Fibroblast of gingiva (primary cell): ENCODE data around the gene SLC39A12.
"Not testable (repeated sequence)": the region's sequence is repeated elsewhere in the genome, so short reads cannot be mapped to it uniquely, and the experiment has no call there.

Source experiments
- DNase-seq: peaks from one replicate; pipeline ENCODE4 v3.0.0-alpha.2; 2011; ENCODE audit warnings: low read depth

Gene SLC39A12

DNA sequence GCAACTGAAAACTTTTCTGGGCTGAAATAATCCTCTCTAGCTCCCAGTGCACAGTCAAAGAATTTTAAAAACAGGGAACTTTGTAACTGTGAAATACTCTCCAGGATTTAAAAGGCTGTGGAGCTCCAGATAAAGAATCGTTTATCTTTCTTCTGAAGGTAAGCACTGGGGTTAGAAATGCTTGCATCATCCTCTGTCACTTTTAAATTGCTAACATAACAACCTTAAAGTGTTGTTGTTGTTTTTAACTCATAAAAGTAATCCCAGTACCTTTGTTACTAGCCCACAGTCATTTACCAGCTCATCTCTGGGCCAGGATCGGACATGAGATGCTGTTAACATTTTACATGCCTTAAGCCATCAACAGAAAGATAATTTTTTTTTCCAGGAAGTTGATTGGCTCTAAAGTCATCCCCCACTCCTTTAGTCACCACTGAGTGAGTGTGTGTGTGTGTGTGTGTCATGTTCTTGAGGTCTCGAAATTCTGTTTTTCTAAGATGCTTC lies at the start of gene SLC39A12:
Gene SLC39A12 (plus strand): TSS at position 51 of the 504 bp plus-strand sequence. CDS start 1,359 bp downstream, outside the sequence.
- peak; percentile 22 for DNase-seq

DNA sequence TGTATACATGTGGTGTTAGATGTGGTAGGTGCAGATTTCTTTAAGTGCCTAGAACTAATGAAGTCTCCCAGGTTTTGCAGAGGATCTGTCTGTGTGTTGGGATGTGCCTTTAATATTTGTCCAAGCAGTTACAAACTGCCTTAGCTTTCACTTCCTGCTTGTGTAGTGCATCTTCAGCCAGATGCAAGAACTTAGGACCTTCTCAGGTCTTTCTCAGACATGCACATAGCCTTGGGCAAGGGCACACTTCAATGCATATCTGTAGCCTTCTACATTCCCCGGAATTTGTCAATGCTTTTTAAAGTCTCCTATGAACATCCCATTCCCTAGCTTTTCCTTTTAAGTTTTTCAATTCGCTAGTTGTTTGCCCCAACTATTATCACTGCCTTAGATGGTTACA lies 47.2 kb upstream of the SLC39A12 start:
- no peak for DNase-seq

DNA sequence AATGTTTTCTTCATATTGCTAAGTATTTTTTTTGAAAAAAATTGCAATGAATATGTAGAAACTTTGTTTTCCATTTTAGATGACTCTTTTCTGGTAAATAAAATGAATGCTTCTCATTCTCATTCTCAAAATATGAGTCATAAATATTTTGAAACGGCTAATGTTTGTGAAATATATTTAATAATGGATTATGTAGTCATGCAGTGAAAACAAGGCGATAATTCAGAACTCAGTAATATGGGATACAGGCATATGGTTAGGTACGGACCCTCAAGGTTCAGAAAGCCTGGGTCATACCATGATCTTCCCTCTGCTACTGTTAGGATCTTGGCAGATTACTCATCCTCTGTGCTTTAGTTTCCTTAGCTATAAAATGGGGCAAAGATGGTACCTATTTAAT lies 46.2 kb upstream of the SLC39A12 start:
- DNase-seq, result peak; percentile 47

DNA sequence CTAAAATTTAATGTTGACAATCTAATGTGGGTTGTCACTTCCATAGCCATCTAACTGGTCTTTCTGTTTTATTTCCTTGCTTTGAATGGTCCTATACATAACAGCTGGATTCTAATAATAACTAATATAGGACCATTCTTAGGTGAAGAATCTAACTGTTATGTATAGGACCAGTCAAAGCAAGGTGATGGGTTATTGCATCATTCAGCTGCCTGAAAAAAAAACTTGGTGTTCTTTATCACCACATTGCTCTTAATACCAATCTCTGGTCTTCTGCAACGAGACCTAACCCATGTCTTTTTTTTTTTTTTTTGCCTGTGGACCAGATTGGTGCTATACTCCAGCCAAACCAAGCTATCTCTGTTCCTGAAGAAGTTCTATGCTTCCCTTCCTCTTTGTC lies 45.7 kb upstream of the SLC39A12 start:
- DNase-seq, result no peak

DNA sequence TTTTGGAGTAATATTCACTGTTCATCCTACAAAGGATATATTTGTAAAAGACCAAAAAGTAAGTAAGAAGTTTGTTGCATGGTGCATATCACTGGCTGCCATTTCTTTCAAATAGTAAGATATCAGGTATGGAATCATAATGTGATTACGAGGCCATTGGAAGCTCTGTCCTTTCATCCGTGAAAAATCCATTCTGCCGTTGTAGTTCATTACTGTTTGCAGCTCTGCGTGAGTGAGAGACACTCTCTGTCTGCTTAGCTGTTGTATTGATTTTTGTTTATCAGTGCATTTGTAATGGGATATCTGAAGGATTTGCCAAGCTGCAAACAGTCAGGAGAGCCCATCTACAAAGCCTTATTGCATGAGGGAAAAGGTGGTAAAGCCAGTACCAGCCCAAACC lies 44.1 kb upstream of the SLC39A12 start:
- no peak for DNase-seq

DNA sequence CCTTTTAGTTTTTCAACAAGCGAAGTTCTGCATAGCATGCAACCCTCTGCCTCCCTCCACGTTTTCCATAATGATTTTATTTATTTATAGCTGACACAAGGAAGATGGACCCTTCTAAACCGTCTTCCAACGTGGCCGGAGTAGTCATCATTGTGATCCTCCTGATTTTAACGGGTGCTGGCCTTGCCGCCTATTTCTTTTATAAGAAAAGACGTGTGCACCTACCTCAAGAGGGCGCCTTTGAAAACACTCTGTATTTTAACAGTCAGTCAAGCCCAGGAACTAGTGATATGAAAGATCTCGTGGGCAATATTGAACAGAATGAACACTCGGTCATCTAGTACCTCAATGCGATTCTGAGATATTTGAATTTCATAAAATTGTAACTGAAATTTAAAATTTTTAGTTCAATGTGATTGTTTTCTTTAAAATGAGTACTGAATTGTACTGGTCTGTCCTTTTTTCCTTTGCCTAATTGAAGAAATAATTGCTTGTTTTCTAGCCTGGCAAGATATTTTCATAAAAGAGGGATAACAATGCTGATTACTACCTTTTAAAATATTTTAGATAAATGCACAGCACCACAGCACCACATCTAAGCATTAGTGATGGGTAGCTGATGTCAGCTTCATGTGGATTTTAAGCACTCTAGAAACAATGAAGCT lies 41.5 kb upstream of the SLC39A12 start:
- DNase-seq, result peak; percentile 53

DNA sequence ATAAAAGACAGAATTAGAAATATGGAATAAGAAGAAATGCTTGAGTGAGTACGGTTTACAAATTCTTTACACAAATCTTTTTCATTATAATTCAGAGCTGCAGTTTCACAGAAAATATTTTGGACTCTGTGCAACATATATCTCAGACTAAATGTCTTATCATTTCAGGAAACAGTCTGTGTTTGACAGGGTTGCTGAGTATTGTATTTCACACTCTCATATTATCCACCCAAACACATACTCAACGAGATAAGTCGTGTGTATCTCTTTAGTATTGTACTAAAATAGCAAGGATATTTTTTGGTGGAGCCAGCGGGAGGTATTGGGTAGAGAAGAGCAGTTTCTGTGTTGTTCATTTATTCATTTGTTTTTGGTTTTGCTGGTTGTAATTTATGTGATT lies 39.0 kb upstream of the SLC39A12 start:
- no peak for DNase-seq

DNA sequence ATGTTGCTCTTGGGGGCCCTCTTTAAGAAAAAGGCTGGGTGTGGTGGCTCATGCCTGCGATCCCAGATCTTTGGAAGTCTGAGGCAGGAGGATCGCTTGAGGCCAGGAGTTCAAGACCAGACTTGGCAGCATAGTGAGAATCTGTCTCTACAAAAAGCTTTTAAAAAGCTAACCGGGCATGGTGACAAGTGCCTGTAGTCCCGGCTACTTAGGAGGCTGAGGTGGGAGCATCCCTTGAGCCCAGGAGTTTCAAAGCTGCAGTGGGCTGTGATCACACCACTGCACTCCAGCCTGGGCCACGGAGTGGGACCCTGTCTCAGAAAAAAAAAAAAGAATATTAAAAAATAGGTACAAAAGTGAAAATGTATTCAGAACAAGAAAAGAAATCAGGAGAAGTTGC lies 38.1 kb upstream of the SLC39A12 start:
- no peak for DNase-seq

DNA sequence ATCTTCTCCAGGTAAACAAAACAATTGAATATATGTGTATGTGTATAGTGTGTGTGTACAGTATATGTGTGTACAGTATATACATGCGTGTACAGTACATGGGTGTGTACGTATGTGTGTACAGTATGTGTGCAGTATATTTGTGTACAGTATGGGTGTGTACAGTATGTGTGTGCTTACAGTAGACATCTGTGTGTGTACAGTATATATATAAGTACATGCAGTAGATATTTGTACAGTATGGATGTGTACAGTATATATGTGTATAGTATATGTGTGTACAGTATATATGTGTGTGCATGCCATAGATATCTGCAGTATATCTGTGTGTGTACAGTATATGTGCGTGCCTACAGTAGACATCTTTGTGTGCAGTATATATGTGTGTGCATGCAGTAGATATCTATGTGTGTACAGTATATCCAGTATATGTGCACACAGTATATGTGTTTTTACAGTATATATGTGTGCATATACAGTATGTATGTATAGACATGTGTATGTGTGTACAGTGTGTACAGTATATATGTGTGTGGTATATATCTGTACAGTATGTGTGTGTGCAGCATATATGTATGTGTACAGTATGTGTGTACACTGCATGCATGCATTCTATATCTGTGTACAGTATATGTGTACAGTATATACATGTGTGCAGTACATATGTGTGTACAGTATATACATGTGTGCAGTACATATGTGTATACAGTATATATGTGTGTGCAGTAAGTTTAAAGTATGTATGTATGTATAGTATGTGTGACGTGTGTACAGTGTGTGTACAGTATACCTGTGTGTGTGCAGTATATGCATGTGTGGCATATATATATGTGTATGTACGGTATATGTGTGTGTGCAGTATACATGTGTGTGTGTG lies 37.3 kb upstream of the SLC39A12 start:
- no peak for DNase-seq

DNA sequence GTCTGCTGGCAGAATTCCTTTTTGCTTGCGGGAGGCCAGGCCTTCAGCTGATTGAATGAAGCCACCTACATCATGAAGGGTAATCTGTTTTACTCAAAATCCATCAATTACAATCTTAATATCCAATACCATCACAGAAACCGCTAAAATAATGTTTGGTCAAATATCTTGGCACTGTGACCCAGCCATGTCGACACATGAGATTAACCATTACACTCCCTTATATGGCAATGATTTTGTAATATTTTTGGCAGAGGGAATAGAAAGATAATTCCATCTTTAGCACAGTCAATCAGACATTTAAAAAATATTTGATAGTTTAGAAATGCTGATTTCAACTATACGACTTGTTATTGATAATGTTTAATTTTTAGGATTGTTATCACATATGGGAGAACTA lies 36.5 kb upstream of the SLC39A12 start:
- DNase-seq, result no peak

DNA sequence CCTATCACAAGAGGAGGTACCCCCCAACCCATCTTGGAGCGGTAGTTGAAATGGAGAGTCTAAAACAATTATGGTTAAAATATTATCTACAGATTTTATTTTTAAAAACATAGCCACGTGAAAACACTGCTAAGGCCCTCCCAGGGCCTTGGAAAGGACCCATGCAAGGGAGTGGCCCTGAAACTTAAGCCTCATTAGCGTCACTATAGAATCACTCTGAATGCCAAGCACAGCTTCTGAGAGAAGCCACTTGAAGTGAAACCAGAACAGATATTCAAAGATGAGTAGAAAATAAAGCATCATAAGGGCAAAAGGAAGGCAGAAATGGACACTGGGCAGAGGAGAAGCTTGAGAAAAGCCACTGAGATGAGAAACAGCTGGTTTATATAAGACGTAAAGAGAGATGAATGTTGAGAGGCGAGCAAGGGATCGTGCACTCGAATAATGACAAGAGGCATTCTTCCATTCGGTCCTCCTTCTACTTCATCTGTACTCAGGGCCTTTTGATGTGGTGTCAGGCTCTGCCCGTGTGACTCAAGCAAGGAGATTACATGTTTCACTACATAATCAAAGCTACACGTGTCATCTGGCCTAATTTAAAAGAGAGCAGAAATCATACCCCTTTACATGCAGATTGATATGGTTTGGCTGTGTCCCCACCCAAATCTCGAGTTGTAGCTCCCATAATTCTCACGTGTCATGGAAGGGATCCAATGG lies 33.4 kb upstream of the SLC39A12 start:
- peak; percentile 19 for DNase-seq

DNA sequence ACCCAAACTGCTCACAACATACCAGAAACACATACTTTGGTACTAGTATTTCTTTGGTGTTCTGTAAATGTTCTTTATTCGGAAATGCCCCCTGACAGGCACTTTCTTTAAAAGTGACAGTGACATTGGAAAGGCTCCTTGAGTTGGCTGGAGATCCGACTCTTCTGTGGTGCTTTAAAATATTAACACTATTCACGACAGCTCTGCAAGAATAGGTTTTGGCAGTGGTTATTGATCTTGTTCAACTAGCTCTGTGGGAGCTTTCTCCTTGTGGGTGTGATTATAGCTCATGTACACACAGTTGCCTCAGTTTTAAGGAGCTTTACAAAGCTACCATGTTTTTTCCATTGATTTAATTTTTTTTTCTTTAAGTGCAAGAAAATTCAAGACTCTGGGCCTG lies 30.3 kb upstream of the SLC39A12 start:
- DNase-seq, result no peak

DNA sequence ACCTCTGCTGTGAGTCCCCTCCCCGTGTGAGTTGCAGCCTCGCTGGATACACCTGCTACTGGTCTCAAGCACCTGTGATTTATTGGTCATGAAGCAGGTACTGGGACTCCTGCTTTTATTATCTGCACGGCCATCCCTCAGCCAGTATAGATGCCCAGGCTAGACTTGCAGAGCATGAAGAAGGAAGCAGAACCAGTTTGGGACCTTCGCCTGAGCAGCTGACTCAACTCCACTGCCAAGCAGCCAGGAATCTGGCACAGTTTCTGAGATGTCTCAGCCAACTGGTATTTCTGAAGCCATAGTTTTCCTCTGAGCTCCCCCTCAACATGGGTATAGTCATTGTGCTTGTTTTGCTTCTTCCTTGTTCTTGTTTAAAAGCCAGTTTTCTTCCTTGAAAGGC lies 28.0 kb upstream of the SLC39A12 start:
- DNase-seq, result peak; percentile 90

DNA sequence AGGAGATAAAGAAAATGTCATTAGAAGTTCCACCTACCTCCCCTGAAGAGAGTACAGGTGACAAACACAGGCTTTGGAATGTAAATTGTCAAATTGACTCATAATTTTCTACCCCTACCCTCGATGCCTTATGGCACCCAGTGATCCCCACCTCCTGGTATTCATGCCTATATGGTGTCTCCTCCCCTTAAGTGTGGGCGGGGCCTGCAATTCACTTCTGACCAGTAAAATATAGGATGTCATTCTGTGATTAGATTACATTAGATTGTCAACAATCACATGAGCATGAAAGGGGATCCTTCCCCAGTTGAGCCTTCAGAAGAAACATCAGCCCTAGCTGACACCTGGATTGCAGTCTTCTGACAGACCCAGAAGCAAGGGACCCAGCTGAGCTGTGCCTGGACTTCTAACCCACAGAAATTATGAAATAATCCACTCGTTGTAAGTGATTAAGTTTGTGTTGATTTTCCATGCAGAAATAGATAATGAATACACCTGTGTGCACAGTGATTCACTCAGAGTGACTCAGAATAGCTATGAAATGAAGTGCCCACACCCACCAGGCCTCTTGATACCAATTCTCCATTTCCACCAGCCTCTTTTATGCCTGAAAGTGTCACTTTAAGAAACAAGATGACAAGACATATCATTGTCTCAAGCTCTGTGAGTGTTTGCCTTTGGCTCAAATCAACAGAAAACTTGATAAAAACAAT lies 8.5 kb upstream of the SLC39A12 start:
- no peak for DNase-seq

DNA sequence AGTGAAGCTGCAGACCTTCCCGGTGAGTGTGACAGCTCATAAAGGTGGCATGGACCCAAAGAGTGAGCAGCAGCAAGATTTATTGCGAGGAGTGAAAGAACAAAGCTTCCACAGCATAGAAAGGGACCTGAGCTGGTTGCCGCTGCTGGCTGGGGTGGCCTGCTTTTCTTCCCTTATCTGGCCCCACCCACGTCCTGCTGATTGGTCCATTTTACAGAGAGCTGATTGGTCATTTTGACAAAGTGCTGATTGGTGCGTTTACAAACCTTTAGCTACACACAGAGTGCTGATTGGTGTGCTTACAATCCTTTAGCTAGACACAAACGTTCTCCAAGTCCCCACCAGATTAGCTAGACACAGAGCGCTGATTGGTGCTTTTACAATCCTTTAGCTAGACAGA lies 1.4 kb upstream of the SLC39A12 start:
- DNase-seq, result not testable (repeated sequence)

DNA sequence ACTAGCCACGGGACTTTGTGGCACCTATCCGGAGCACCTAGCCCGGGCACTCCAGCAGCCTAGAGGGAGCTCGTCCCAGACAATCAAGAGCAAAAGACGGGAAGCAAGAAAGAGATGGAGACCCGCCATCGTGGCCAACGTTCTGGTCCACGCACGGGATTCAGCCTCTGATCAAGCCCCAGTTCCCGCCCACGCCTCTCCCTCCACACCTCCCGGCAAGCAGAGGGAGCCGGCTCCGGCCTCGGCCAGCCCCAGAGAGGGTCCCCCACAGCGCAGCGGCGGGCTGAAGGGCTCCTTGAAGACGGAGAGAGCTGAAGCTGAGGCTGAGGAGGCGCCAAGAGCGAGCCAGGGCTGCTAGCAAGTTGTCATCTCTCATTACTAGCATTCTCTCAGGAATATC lies 992 bp upstream of the SLC39A12 start:
- no peak for DNase-seq

DNA sequence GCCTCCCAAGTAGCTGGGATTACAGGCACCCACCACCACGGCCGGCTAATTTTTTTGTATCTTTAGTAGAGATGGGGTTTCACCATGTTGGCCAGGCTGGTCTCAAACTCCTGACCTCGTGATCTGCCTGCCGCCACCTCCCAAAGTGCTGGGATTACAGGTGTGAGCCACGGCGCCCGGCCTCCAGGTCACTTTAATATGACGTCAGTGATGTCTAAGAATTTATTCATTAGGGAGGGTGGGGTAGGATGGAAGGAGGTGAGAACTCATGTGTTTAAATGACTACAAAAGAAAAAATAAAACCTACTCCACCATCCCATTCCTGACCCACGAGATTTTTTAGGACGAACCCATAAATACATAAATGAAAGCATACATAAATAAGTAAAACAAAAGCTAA lies 2.7 kb downstream of the SLC39A12 start:
- DNase-seq, result not testable (repeated sequence)

DNA sequence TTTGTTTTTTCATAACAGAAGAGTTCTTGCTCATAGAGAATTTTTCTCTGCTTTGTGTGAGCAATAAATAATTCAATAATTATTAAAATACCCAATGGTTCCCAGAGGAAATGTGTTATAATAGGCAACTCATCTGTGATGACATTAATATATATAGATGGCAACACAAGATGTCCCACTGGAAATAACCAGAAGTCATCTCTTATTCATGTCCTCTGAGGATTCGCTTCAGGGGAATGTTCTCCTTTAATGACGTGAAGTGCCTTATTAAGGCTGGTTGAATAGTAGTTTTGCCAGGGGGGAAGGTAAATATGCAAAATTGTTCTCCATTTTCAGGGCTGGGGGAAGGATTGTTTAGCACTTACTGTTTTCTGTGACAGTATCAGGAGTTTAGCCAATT lies 3.1 kb downstream of the SLC39A12 start:
- DNase-seq, result no peak

DNA sequence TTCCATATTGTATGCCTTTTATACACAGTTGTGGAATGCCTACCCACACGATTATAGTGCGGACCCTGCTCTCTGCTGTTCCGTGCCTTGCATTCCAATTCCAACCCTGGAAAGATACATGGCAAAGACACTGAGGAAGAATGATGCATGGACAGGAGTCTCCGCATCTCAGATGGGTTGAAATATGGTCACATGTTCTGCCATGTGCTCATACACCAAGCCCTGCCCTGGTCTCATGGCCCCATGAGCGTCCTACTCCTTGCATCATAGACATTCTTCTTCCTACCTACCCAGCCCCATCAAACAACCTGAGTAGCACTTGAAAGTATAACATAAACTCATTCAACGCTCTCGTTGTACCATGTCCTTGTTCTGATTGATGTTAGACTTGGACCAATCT lies 6.3 kb downstream of the SLC39A12 start:
- no peak for DNase-seq

DNA sequence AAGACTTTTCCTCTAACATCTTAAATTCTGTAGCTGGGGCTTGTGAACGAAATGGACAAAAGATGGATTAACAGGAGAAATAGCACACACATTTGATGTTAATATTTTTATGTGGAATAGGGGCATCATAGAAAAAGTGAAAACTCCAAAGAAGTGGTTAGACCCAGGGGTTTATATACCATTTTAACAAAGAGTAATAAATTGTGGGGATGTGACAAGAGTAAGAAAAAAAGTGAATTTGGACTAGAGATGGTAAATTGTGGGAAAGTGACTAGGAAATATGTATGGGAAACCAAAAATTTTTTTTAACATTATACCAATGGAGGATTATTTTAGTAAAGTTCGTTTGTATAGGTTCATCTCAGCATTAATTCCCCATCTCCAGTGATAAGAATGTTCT lies 8.2 kb downstream of the SLC39A12 start:
- DNase-seq, result no peak

DNA sequence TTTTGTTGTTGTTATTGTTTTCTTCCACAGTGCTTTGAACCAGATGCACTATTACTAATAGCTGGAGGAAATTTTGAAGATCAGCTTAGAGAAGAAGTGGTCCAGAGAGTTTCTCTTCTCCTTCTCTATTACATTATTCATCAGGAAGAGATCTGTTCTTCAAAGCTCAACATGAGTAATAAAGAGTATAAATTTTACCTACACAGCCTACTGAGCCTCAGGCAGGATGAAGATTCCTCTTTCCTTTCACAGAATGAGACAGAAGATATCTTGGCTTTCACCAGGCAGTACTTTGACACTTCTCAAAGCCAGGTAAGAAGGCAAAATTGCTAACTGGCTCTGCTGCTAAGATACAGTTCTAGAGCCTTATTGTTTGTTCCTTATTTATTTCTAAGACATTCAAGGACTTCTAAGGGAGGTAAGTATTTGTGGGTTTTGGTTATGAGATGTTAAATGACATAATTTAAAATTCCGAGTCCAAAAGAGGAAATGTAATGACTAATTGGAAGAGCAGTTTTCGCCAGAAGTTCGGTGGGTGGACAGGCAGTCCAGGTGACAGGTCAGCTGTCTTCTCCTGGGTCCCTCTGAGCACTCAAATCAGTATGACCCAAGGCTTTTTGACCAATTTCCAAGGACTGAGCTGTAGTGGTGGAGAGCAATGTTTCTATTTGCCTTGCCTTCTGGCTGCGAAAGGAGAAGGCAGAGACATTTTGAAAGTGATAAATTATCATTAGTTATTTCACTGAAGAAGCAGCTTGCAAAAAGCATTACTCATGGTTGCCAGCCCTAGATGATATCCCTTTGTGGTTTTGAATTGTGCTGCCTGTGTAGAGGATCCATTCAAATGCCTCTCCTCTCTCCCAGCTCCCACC lies 10.1 kb downstream of the SLC39A12 start:
- DNase-seq, result no peak
